Measurements from ENCODE around the gene JPH4.
A peak's percentile ranks its signal among the peaks of the same experiment; 100 is the strongest.

The JPH4 gene

GRCh38 chr14:23556700-23557440 is 21.7 kb downstream of the JPH4 start:
- H3K27ac ChIP-seq = peak overlapping the region; percentile 90
- no peak for TF ChIP-seq ZFX (IDR thresholded peaks at IDR 0.05)
- no peak for TF ChIP-seq CTCF (conservative IDR thresholded peaks at IDR 0.05)

GRCh38 chr14:23555882-23556699 is 22.5 kb downstream of the JPH4 start, which contains the start of gene THTPA:
Gene THTPA, plus strand, starts transcription at chr14:23556271. Its CDS starts 487 bp downstream, at chr14:23556758.
- TF ChIP-seq ZFX (IDR thresholded peaks at IDR 0.05) = peak; percentile 91
- TF ChIP-seq CTCF (conservative IDR thresholded peaks at IDR 0.05) = no peak
- peak within 1 kb of the TSS; percentile 90 for H3K27ac ChIP-seq

GRCh38 chr14:23555533-23555881 is 23.1 kb downstream of the JPH4 start:
- TF ChIP-seq CTCF (conservative IDR thresholded peaks at IDR 0.05) = no peak
- no peak for TF ChIP-seq ZFX (IDR thresholded peaks at IDR 0.05)
- H3K27ac ChIP-seq = peak overlapping the region; percentile 90

- peak within 1 kb of the TSS; percentile 50 for H3K27ac ChIP-seq
- no peak for TF ChIP-seq CTCF (conservative IDR thresholded peaks at IDR 0.05)
- no peak for TF ChIP-seq ZFX (IDR thresholded peaks at IDR 0.05)
Measured at GRCh38 chr14:23551266-23552028, 27.1 kb downstream of the JPH4 start, which contains the start of gene ZFHX2. Gene ZFHX2, minus strand, starts transcription at chr14:23551765. Its CDS starts 16,440 bp downstream, at chr14:23535325.

- peak overlapping the region; percentile 50 for H3K27ac ChIP-seq
- no peak for TF ChIP-seq CTCF (conservative IDR thresholded peaks at IDR 0.05)
Measured at GRCh38 chr14:23550812-23551265, 27.8 kb downstream of the JPH4 start.

GRCh38 chr14:23550131-23550811 is 28.3 kb downstream of the JPH4 start:
- no peak overlapping the region; the same call in 1 of the 2 replicates for H3K27ac ChIP-seq

More at GRCh38 chr14:23550131-23550811, 28.3 kb downstream of the JPH4 start:
- TF ChIP-seq CTCF (conservative IDR thresholded peaks at IDR 0.05) (no peak), ZFX (IDR thresholded peaks at IDR 0.05) (no peak)
